ENCODE measurements around the gene MDP1. TPM values are rescaled to one million over a fixed set of nuclear protein-coding genes. Genes with fewer than 3 reads are reported as not detected.

Gene MDP1
- 10 to 100 TPM; 11.4 to 16.9 TPM for total RNA-seq

GRCh38 chr14:24215495-24216344 lies at the start of gene MDP1:
MDP1 (minus strand) TSS chr14:24216066; CDS start chr14:24215955, 111 bp downstream.
- ATAC-seq: peak; percentile 76
- H3K4me3 Mint-ChIP-seq: peak within 1 kb of the TSS; percentile 97
- peak; percentile 94 for DNase-seq
- peaks cover 20% of the 10 kb centered on the region for H3K36me3 Mint-ChIP-seq
- CTCF ChIA-PET: interaction anchor here (0.8 to 5.8 kb wide), 26 partner anchors 8 to 221 kb away, joined by 3 to 48 read pairs (median 5); partner anchors contain the start of genes CIDEB, DHRS1, IPO4 and IRF9
- peaks cover 47% of the 10 kb centered on the region for H3K4me1 Mint-ChIP-seq
- H3K27me3 Mint-ChIP-seq: no peaks in the 10 kb centered on the region
- no peaks in the 10 kb centered on the region for H3K9me3 Mint-ChIP-seq (ENCODE audit: low read depth)
- peak within 1 kb of the TSS; percentile 99 for H3K27ac Mint-ChIP-seq

- H3K4me1 Mint-ChIP-seq: no peaks in the 10 kb centered on the region
- no peaks in the 10 kb centered on the region for H3K9me3 Mint-ChIP-seq (ENCODE audit: low read depth)
- H3K27ac Mint-ChIP-seq: no peak overlapping the region
- CTCF ChIA-PET: interaction anchor here (0.8 to 16.6 kb wide), 3 partner anchors 12 to 49 kb away, joined by 3 to 275 read pairs (median 4); partner anchors contain the start of genes MDP1 and TINF2
- H3K4me3 Mint-ChIP-seq: no peak overlapping the region
- H3K27me3 Mint-ChIP-seq: no peaks in the 10 kb centered on the region
- ATAC-seq (no peak), DNase-seq (no peak)
- H3K36me3 Mint-ChIP-seq: peaks cover 10% of the 10 kb centered on the region
Measured at GRCh38 chr14:24264298-24264697, 48.4 kb upstream of the MDP1 start.

DNA sequence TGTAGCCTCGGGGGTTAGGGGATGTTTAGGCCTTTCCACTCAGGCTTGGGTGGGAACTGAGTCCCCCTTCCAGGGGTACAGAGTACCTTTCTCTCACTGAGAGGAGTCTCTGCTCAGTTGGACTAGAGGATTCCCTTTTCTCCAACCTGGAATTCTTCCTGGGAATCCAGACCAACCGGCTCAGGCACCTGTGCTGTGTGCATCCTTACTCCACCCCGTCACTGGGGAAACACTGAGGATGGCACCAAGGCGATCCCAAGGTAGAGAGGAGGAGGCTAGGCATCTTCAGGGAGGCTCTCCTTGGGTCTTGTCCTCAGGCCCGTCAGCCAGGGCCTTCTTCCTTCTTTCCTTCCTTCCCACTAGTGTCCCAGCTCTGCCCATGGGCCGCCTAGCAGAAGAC lies 48.0 kb upstream of the MDP1 start:
- CTCF ChIA-PET: interaction anchor here (1.5 kb wide), 1 partner anchor 48 kb away, joined by 4 read pairs; the partner anchor contains the start of gene MDP1
- no peak for ATAC-seq

DNA sequence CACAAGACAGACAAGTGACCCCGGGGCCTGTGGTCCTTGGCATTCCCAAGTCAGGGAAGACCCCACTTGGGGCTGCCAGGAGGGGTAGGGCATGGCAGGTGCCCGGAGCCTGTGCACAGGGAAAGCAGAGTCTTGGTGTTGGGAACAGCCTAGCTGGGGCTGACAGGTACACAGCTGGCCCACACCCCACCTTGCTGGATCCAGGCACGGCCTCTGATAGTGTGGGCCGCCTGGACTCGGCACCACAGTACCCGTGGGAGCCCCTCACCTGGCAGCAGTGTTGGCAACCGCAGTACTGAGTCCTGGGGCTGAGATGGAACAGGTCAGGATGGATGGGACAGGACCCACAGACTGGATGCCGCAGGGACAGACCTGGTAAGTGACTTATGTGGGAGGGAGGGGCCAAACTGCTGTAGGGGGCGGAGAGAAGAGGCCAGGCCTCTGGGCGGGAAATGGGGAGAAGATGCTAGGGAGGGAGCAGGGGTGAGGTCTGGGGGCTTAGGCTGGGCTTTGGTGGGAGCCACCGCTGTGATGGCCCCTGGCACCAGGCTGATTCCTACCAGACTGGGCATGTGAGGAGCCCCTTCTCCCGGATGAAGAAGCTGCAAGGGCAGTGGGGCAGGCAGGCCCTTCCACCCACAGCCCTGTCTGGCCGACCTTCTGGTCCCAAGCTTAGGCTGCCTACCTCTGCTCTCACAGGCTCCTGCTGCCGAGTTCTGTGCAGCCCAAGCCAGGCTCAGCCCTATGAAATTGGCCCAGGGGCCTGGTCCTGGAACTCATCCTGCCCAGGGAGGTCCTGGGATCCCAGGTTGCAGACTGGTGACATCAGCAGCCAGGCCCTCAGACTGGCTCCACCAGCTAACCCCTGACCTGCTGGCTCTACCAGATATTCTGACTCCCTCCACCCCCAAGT lies 47.2 kb upstream of the MDP1 start, which contains the start of gene TGM1:
Gene TGM1 (minus strand): TSS at position 357 of the 913 bp plus-strand sequence. CDS start 825 bp downstream, outside the sequence.
- H3K9me3 Mint-ChIP-seq (ENCODE audit: low read depth): no peaks in the 10 kb centered on the region
- no peak within 1 kb of the TSS for H3K27ac Mint-ChIP-seq
- H3K4me1 Mint-ChIP-seq: no peaks in the 10 kb centered on the region
- H3K36me3 Mint-ChIP-seq: peaks cover 10% of the 10 kb centered on the region
- no peaks in the 10 kb centered on the region for H3K27me3 Mint-ChIP-seq
- CTCF ChIA-PET: interaction anchor here (1.4 to 1.9 kb wide), 2 partner anchors 8 to 11 kb away, joined by 4 to 10 read pairs; partner anchors contain the start of gene RABGGTA
- DNase-seq: no peak
- H3K4me3 Mint-ChIP-seq: no peak within 1 kb of the TSS
- no peak for ATAC-seq

More for the DNA sequence above, 48.0 kb upstream of the MDP1 start:
- no peak overlapping the region for H3K27ac Mint-ChIP-seq
- H3K4me3 Mint-ChIP-seq: no peak overlapping the region
- peaks cover 10% of the 10 kb centered on the region for H3K36me3 Mint-ChIP-seq
- no peaks in the 10 kb centered on the region for H3K4me1 Mint-ChIP-seq
- H3K9me3 Mint-ChIP-seq (ENCODE audit: low read depth): no peaks in the 10 kb centered on the region
- H3K27me3 Mint-ChIP-seq: no peaks in the 10 kb centered on the region
- DNase-seq: no peak

DNA sequence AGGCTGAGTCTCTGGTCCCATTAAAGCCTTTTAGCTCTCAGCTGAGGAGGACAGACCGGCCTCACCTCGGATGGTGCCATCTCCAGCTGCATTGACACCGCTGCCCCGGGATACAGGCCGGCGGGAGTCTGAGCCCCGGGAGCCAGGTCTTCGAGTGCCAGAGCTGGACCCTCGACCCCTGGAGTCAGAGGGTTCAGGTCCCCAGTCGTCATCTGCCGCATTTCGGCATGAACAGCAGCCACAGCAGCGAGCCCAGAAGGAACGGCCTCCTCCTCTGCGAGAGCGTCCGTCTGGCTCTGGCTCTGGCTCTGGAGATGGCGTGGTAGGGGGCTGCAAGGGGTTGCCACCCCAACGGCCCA lies 46.1 kb upstream of the MDP1 start:
- ATAC-seq (no peak), DNase-seq (no peak)
- no peak overlapping the region for H3K4me3 Mint-ChIP-seq
- H3K27ac Mint-ChIP-seq: no peak overlapping the region
- H3K36me3 Mint-ChIP-seq: peaks cover 5% of the 10 kb centered on the region
- H3K9me3 Mint-ChIP-seq (ENCODE audit: low read depth): no peaks in the 10 kb centered on the region
- H3K4me1 Mint-ChIP-seq: no peaks in the 10 kb centered on the region
- no peaks in the 10 kb centered on the region for H3K27me3 Mint-ChIP-seq
- CTCF ChIA-PET: interaction anchor here (0.7 to 1.9 kb wide), 3 partner anchors 10 to 19 kb away, joined by 3 to 10 read pairs (median 4); partner anchors contain the start of gene RABGGTA

DNA sequence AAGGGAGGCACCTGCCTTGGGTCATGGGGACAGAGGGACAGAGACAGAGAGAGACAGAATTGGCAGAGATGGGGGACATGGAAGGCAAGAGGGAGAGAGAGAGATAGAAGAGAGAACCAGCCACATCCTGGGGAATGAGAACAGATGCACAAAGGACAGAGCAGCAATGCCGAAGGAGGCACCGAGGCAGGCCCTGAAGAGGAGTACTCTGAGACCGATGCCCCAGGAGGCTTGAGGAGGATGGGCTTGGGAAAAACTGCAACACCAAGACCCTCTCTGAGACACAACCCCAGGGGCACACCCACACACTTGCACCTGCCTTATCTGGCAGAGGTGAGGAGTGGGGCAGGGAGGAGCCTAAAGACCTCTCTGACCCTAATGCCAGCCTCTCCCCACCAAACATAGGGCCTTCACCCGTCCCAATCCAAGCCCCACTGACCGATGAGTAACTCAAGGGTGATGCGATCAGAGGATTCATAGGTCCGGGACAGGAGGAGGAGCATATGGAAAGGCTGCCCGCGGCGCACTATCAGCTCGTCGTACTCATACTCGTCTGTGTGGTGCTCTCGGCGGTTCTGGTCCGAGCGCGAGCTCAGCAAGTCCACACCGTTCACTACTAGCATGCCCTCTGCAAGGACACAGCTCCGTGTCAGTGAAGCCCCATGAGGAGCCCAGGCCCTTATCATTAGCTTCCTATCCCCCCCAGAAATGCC lies 45.5 kb upstream of the MDP1 start:
- no peak overlapping the region for H3K27ac Mint-ChIP-seq
- H3K9me3 Mint-ChIP-seq (ENCODE audit: low read depth): no peaks in the 10 kb centered on the region
- no peak for DNase-seq
- H3K27me3 Mint-ChIP-seq: no peaks in the 10 kb centered on the region
- H3K4me3 Mint-ChIP-seq: no peak overlapping the region
- no peaks in the 10 kb centered on the region for H3K4me1 Mint-ChIP-seq
- H3K36me3 Mint-ChIP-seq: no peaks in the 10 kb centered on the region
- CTCF ChIA-PET: interaction anchor here (0.7 to 1.9 kb wide), 3 partner anchors 10 to 18 kb away, joined by 3 to 10 read pairs (median 4); partner anchors contain the start of gene RABGGTA
- ATAC-seq: no peak

GRCh38 chr14:24260780-24261157 lies 44.9 kb upstream of the MDP1 start:
- H3K4me1 Mint-ChIP-seq: no peaks in the 10 kb centered on the region
- DNase-seq: no peak
- ATAC-seq: no peak
- H3K9me3 Mint-ChIP-seq (ENCODE audit: low read depth): no peaks in the 10 kb centered on the region
- no peak overlapping the region for H3K4me3 Mint-ChIP-seq
- CTCF ChIA-PET: no interaction called here
- no peak overlapping the region for H3K27ac Mint-ChIP-seq
- H3K27me3 Mint-ChIP-seq: no peaks in the 10 kb centered on the region
- no peaks in the 10 kb centered on the region for H3K36me3 Mint-ChIP-seq

DNA sequence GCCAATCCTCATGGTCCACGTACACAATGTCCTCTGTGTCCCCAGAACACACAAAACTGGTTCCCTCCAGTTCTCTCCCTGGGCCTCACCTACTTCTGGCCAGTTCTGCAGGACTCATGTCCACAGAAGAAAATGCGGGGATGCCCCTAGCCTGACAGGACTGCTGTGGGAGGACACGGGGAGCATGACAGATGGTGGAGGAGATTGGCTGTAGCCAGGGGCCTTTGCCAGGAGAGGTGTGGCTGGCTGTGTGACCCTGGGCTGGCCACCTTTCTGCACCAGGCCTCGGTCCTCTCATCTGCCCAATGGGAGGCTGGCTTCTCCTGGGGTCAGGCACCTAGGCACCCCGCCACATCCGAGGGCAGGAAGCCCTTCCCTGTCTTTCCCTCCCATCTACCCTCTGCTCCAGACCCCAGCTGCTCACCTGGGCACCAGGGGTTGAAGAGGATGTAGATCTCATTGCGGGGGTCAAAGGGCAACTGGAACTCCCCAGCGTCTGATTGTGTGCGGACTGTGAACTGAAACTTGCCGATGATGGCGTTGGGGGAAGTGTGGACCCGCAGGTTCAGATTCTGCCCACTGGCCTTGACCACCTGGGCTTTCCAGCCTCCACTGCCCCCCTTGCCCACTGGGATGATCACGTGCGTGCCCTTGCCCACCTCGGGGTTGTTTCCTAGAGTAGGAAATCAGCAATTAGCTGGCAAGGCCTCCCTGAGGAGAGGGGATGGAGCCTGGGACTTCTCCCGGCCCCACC lies 44.3 kb upstream of the MDP1 start:
- no peak for ATAC-seq
- H3K27ac Mint-ChIP-seq: no peak overlapping the region
- H3K9me3 Mint-ChIP-seq (ENCODE audit: low read depth): no peaks in the 10 kb centered on the region
- H3K27me3 Mint-ChIP-seq: no peaks in the 10 kb centered on the region
- no peaks in the 10 kb centered on the region for H3K36me3 Mint-ChIP-seq
- DNase-seq: no peak
- no peak overlapping the region for H3K4me3 Mint-ChIP-seq
- H3K4me1 Mint-ChIP-seq: no peaks in the 10 kb centered on the region
- CTCF ChIA-PET: no interaction called here

GRCh38 chr14:24259282-24260025 lies 43.6 kb upstream of the MDP1 start:
- Mint-ChIP-seq H3K9me3 (ENCODE audit: low read depth) (no peaks in the 10 kb centered on the region), H3K27ac (no peak overlapping the region), H3K36me3 (no peaks in the 10 kb centered on the region), H3K27me3 (no peaks in the 10 kb centered on the region), H3K4me1 (no peaks in the 10 kb centered on the region), H3K4me3 (no peak overlapping the region)
- CTCF ChIA-PET: no interaction called here
- DNase-seq (no peak), ATAC-seq (no peak)

- ATAC-seq (no peak), DNase-seq (no peak)
- no peaks in the 10 kb centered on the region for H3K9me3 Mint-ChIP-seq (ENCODE audit: low read depth)
- H3K27me3 Mint-ChIP-seq: no peaks in the 10 kb centered on the region
- H3K4me3 Mint-ChIP-seq: no peak overlapping the region
- no peaks in the 10 kb centered on the region for H3K4me1 Mint-ChIP-seq
- no peaks in the 10 kb centered on the region for H3K36me3 Mint-ChIP-seq
- no peak overlapping the region for H3K27ac Mint-ChIP-seq
- CTCF ChIA-PET: interaction anchor here (0.7 to 18.5 kb wide), 3 partner anchors 13 to 15 kb away, joined by 3 to 275 read pairs (median 3); partner anchors contain the start of gene RABGGTA
Measured at GRCh38 chr14:24258548-24259265, 42.8 kb upstream of the MDP1 start.

DNA sequence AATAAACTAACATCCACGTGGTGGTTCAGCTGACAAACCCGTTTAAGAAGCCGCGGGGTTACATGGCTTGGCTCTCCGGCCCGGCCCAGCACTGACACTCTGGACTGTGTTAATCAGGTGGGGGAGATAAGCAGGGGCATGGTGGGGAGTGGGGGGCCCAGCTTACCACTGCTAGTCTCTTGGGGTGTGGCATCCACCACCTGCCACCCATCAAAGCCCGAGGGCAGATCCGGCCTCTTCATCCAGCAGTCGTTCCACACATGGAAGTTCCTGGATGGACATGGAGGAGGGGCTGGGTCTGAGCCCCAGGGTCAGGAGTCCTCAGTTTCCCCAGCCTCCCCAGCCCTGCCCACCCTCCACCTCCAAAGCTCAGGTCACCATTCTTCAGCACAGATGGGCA lies 42.3 kb upstream of the MDP1 start:
- Mint-ChIP-seq H3K36me3 (no peaks in the 10 kb centered on the region), H3K27me3 (no peaks in the 10 kb centered on the region), H3K27ac (no peak overlapping the region), H3K9me3 (ENCODE audit: low read depth) (no peaks in the 10 kb centered on the region), H3K4me1 (no peaks in the 10 kb centered on the region), H3K4me3 (no peak overlapping the region)
- DNase-seq: no peak
- no peak for ATAC-seq
- CTCF ChIA-PET: interaction anchor here (0.7 to 18.5 kb wide), 5 partner anchors 11 to 174 kb away, joined by 3 to 275 read pairs (median 3); partner anchors contain the start of gene RABGGTA

Measured in activated CD8-positive, alpha-beta memory T cell treated with anti-CD3 and anti-CD28 coated beads, Interleukin-2, amount 10 ng/mL, durations not matched to agents 7 days and 5 days (primary cell).